Inferior parietal cortex (tissue), 1 donor: ENCODE results near the gene COMMD7.
"Not testable (repeated sequence)": the region's sequence is repeated elsewhere in the genome, so short reads cannot be mapped to it uniquely, and the experiment has no call there.

Source experiments
- DNase-seq: peaks from one replicate; pipeline ENCODE4 v3.0.0-alpha.2; 2016; ENCODE audit errors: extremely low spot score

The COMMD7 gene

GRCh38 chr20:32765230-32765875, 22.1 kb upstream of the COMMD7 start:
- DNase-seq, result not testable (repeated sequence)

GRCh38 chr20:32764005-32764960, 21.0 kb upstream of the COMMD7 start:
- DNase-seq, result no peak

DNA sequence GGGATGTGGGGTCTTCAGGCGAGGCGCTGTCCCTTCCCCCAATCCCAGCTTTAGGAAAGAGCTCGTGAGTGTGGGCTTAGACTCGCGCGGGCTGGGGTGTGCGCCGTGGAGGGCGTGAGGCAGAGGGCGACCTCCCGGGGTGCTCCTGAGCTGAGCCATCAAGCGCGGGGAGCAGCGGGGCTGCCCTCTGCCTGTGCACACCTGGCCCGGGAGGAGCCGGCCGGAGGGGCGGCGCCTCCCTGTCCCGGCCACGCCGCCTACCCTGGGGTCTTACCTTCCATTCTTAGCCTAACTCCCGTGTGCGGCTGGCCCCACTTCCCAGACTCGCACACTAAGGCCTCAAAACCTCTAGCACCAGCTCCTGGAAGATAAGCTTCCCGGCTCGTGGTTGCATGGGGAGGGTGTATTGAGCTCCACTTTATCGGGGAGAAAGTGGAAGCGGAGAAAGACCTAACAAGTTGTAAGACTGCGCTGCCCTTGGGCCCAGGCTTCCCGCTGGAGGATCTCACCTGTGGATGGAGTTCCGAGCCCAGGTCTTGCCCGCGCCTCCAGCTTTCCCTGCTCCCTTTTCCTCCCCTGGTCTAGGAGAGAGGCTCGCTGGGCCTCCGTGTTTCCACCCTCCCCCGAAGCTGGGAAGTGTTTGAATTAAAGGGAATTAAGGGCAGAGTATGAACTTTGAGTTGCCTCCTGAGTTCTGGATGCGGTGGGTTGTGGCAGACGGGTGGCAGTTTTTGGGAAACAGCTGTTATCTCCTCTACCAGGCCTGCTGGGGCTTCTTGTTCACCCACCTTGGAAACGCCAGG, 20.1 kb upstream of the COMMD7 start:
- DNase-seq, result no peak

- no peak for DNase-seq
These were observed 19.5 kb upstream of the COMMD7 start for GRCh38 chr20:32762754-32763201.

DNA sequence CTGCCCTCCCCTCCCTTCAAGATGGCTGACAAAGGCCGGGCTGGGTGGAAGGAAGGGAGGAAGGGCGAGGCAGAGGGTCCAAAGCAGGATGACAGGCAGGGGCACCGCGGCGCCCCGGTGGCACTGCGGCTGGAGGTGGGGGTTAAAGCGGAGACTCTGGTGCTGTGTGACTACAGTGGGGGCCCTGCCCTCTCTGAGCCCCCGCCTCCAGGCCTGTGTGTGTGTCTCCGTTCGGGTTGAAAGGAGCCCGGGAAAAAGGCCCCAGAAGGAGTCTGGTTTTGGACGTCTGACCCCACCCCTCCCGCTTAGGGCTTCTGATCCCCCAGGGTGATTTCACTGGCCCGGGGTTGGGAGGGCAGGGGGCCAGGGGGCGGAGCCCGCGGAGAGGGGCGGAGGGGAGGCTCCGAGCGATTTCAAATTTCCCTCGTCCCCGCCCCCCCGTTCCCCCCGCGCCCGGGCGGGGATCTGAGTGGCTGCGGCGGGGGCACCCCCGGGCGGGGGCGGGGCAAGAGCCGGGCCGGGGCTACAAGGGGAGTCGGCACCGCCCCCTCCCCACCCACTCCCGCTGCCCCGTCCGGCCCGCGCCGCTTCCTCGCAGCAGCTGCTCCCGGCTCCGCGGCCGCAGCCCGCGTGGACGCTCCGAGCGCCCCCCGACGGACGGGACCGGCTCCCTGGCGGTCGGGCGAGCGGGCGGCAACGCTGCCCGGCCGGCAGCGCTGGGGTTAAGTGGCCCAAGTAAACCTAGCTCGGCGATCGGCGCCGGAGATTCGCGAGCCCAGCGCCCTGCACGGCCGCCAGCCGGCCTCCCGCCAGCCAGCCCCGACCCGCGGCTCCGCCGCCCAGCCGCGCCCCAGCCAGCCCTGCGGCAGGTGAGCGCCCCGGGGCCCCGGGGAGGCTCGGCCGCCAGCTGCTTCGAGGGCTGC, 18.8 kb upstream of the COMMD7 start, which contains the start of gene DNMT3B:
Gene DNMT3B (plus strand): TSS at position 555 of the 923 bp plus-strand sequence. CDS start 17,939 bp downstream, outside the sequence.
- DNase-seq, result no peak

GRCh38 chr20:32761417-32761830, 18.2 kb upstream of the COMMD7 start:
- DNase-seq, result no peak

- DNase-seq, result no peak
These were observed 12.9 kb upstream of the COMMD7 start for GRCh38 chr20:32756156-32756555.

- DNase-seq, result no peak
These were observed 10.5 kb upstream of the COMMD7 start for GRCh38 chr20:32753731-32754130.

- no peak for DNase-seq
These were observed 9.4 kb upstream of the COMMD7 start for GRCh38 chr20:32752458-32753250.

- DNase-seq, result no peak
These were observed 8.6 kb upstream of the COMMD7 start for GRCh38 chr20:32751702-32752457.

DNA sequence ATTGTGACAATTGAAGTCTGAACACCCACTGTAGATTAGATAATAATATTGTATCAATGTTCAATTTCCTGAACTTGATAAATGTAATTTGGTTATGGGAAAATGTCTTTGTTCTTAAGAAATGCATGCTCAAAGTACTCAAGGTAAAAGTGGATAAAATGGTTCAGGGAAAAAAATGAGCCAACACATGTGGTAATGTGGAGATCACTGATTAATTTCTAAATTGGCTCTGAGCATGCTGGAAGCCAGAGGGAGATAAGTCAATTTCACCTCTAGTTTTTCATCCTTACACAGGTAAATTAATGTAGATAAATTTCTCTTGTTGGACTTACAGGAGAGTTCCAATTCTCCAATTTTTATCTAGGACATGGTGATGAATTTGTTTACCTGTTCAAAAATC, 8.0 kb upstream of the COMMD7 start:
- no peak for DNase-seq

GRCh38 chr20:32749914-32750637, 6.8 kb upstream of the COMMD7 start:
- no peak for DNase-seq

DNA sequence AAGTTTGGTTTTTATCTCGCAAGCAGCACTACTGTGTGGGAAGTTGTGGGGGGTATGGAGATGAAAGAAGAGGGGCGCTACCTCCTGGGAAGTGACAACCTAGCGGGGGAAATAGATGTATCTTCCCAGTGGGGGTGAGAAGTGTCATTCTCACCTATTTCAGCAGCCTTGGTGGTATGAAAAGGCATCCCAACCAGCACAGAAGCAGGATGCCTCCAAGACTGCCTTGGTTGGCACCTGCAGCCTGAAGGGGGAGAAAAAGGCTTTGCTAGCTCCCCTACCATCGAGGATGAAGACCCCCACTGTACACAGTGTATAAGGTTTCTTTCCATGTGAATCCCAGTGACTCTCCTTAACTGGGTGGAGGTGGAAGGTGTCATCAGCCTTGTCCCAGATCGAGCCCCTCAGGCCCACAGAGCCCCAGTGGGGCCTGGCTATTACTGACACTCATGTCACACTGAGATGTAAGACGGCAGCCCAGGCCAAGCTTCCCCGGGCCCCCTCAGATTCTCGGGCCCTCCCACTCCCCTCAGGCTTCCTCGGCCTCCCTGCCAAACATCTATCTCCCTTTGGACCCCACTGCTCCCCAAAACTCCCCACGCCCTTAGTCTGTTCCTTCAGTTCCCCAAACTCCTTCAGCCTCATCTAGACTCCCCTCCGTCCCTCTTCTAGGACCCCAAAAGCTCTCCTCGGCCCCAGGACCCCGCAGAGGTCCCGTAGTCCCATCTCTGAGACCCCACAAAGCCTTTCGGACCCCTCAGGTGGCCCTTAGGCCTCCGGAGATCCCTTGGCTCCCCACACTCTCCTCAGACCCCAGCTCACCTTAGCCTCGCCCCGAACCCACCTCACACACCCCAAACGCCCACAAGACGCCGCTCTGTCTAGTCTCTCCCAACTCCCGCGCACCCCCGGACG, 688 bp downstream of the COMMD7 start:
- DNase-seq, result no peak

- DNase-seq, result no peak
These were observed 2.1 kb downstream of the COMMD7 start for GRCh38 chr20:32741151-32741550.

- DNase-seq, result no peak
These were observed 5.7 kb downstream of the COMMD7 start for GRCh38 chr20:32737371-32738223.

DNA sequence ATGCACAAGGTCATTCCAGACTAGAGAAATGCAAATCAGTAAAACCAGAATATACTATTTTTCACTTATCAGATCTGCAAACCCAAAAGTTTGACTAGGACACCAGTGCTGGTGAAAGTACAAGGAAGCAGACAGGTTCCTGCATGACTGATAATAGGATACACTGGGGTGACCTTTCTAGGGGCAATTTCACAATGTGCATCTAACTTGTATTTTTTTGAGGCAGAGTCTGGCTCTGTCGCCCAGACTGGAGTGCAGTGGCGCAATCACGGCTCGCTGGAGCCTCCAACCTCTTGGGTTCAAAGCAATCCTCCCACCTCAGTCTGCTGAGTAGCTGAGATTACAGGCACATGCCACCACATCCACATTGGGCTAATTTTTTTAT, 11.4 kb downstream of the COMMD7 start:
- DNase-seq, result no peak

DNA sequence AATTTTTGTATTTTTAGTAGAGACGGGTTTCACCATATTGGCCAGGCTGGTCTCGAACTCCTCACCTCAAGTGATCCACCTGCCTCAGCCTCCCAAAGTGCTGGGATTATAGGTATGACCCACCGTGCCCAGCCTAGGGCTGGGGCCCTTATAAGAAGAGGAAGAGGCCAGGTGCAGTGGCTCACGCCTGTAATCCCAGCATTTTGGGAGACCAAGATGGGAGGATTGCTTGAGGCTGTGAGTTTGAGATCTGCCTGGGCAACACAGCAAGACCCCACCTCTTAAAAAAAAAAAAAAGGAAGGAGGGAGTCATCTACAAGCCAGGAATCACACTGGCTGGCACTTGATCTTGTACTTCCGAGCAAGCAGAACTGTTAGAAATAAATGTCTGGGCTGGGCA, 13.9 kb downstream of the COMMD7 start:
- not testable (repeated sequence) for DNase-seq
